GM12878 (cell line): ENCODE results near the gene SIL1. TPM values are rescaled to one million over a fixed set of nuclear protein-coding genes. Genes with fewer than 3 reads are reported as not detected.

Source experiments
- ATAC-seq: fragments of 200-7000 bp; cut with Tn5 transposase; 3 replicates; pipeline ENCODE4 v1.9.1; 2020; ENCODE audit warnings: mild to moderate bottlenecking, moderate library complexity
- BruUV-seq: library from RNA; stranded (reverse); fragments of 400-500 nt; replicated peaks from 2 replicates; lab custom pipeline; 2021; lab: Mats Ljungman, UMichigan
- CTCF ChIA-PET: fragments of 300-600 bp; sonication (Branson Sonifier 250); formaldehyde crosslinking; extraction: SDS; loops from one replicate; lab custom pipeline; 2021; ENCODE audit warnings: inconsistent platforms; lab: Yijun Ruan, JAX
- POLR2A ChIA-PET: fragments of 350-600 bp; formaldehyde crosslinking; extraction: SDS; loops from one replicate; lab custom pipeline; 2021; ENCODE audit warnings: inconsistent platforms; lab: Charles Lee
- RAD21 ChIA-PET: fragments of 300-600 bp; sonication (Branson Sonifier 250); formaldehyde crosslinking; loops from one replicate; lab custom pipeline; 2023; ENCODE audit warnings: antibody characterized with exemption; ENCODE audit not compliant: unreplicated experiment; lab: Charles Lee
- SMC1A ChIA-PET: fragments of 300-600 bp; sonication (Branson Sonifier 250); formaldehyde crosslinking; loops from one replicate; lab custom pipeline; 2023; ENCODE audit not compliant: unreplicated experiment, uncharacterized antibody; lab: Charles Lee
- DNase-seq: peaks from one replicate; pipeline ENCODE4 v3.0.0-alpha.2; 2011; ENCODE audit warnings: low read depth, low spot score
- FAIRE-seq: peaks from 3 replicates; lab custom pipeline; 2011; peaks lifted over from hg19 to GRCh38; lab: Jason Lieb, UNC
- H2AFZ ChIP-seq: 2 replicates; pipeline ENCODE4 v1.6.0; 2011; ENCODE audit warnings: low read depth, low read length, control low read depth; ENCODE audit not compliant: control insufficient read depth
- H3K27ac ChIP-seq: 2 replicates; pipeline ENCODE4 v1.5.1; 2011; ENCODE audit warnings: control low read depth; ENCODE audit not compliant: control insufficient read depth, insufficient read depth
- H3K27me3 ChIP-seq, 2 experiments: replicated peaks in 1 of 2; 2 replicates each; pipeline versions ENCODE4 v1.6.0 to v1.6.1; 2011; ENCODE audit warnings: low read length in 1 of 2; ENCODE audit not compliant: control insufficient read depth in 2 of 2, insufficient read depth in 2 of 2
- H3K36me3 ChIP-seq, 2 experiments: 2 replicates each; pipeline ENCODE4 v1.5.1; 2011; ENCODE audit warnings: low read length in 1 of 2; ENCODE audit not compliant: control insufficient read depth in 2 of 2, insufficient read depth in 2 of 2
- H3K4me1 ChIP-seq: 2 replicates; pipeline ENCODE4 v1.6.1; 2011; ENCODE audit warnings: mild to moderate bottlenecking, low read length, moderate library complexity, mixed read lengths; ENCODE audit not compliant: control insufficient read depth, insufficient read depth
- H3K4me2 ChIP-seq: 2 replicates; pipeline ENCODE4 v1.6.0; 2011; ENCODE audit warnings: control low read depth; ENCODE audit not compliant: control insufficient read depth, insufficient read depth
- H3K4me3 ChIP-seq: fragments of 200-600 bp; sonication (generic); 2 replicates; pipeline ENCODE4 v1.5.1; 2016
- H3K79me2 ChIP-seq: 2 replicates; pipeline ENCODE4 v1.6.0; 2011; ENCODE audit warnings: low read length; ENCODE audit not compliant: control insufficient read depth, insufficient read depth
- H3K9ac ChIP-seq: 2 replicates; pipeline ENCODE4 v1.8.0; 2011; ENCODE audit warnings: low read length, control low read depth, mixed read lengths; ENCODE audit not compliant: control insufficient read depth, insufficient read depth
- H3K9me3 ChIP-seq: replicated peaks from 3 replicates; pipeline ENCODE4 v1.5.1; 2011; ENCODE audit warnings: mild to moderate bottlenecking, low read length; ENCODE audit not compliant: control insufficient read depth, insufficient read depth
- H4K20me1 ChIP-seq: 2 replicates; pipeline ENCODE4 v1.6.0; 2011; ENCODE audit not compliant: control insufficient read depth, insufficient read depth
- IKZF2 ChIP-seq, 2 experiments: fragments of 450-650 bp; IDR thresholded peaks; 2 replicates each; pipeline ENCODE4 v1.6.1; 2017; ENCODE audit warnings: mild to moderate bottlenecking in 2 of 2, moderate library complexity in 2 of 2
- NR2C1 ChIP-seq: fragments of 450-650 bp; IDR thresholded peaks from 2 replicates; pipeline ENCODE4 v1.6.1; 2017; ENCODE audit warnings: antibody characterized with exemption, mild to moderate bottlenecking, moderate library complexity
- PAX5 ChIP-seq: IDR thresholded peaks from 2 replicates; pipeline ENCODE4 v1.6.1; 2011; ENCODE audit warnings: low read depth, low read length, borderline replicate concordance
- TAF1 ChIP-seq: IDR thresholded peaks from 2 replicates; pipeline ENCODE4 v1.6.1; 2011; ENCODE audit warnings: mild to moderate bottlenecking, low read depth, low read length, borderline replicate concordance
- TBL1XR1 ChIP-seq: IDR thresholded peaks from 2 replicates; pipeline ENCODE4 v1.6.1; 2012; ENCODE audit warnings: low read depth, low read length, improper control_type of control experiment
- whole genome bisulfite sequencing: methylation state at CpG from one replicate; pipeline ENCODE4 v1.1.6; 2016; ENCODE audit warnings: low lambda C conversion rate; ENCODE audit not compliant: insufficient replicate concordance, insufficient coverage; ENCODE audit errors: missing lambda C conversion rate; 5-methylcytosine and 5-hydroxymethylcytosine counted together
- in situ Hi-C: fragments of 300-500 bp; cut with MboI; formaldehyde crosslinking; loops from 9 replicates; pipeline ENCODE4 v1.14.3; 2018; ENCODE audit warnings: mixed read lengths
- intact Hi-C: fragments of 100-400 bp; cut with micrococcal nuclease; formaldehyde crosslinking; loops from one replicate; pipeline ENCODE4 v1.14.2; 2022; ENCODE audit not compliant: unreplicated experiment
- polyA plus RNA-seq, 11 experiments: library from polyadenylated mRNA; depleted of rRNA in 4 of 11; unstranded in 6 of 11; stranded (reverse) in 5 of 11; fragments of >200 nt; fragmentation: Nextera tagmentation in 4 of 11; fragmentation: Illumina TruSeq in 1 of 11; extraction: Ambion mirVana in 4 of 11; extraction: Trizol in 1 of 11; gene quantifications; 1 replicate in 1 of 11; 2 replicates in 10 of 11; pipeline versions ENCODE4 v1.2.1 to v1.2.3, GENCODE V29; 2011 to 2016; ENCODE audit warnings: inconsistent platforms in 2 of 11, missing spikeins in 2 of 11, low read depth in 1 of 11
- total RNA-seq, 4 experiments: library from RNA; depleted of rRNA in 3 of 4; stranded (reverse); fragments of >200 nt in 3 of 4; fragmentation: Illumina TruSeq in 1 of 4; extraction: Trizol in 1 of 4; gene quantifications; 2 replicates each; pipeline versions ENCODE4 v1.2.1 to v1.2.3, GENCODE V29; 2013 to 2021
- TF ChIP-seq, protein P1 (sequence below), 3 experiments: IDR thresholded peaks in 2 of 3; conservative IDR thresholded peaks in 1 of 3; 2 replicates each; pipeline ENCODE4 v1.5.1; 2011; ENCODE audit warnings: low read depth in 3 of 3, low read length in 3 of 3, mild to moderate bottlenecking in 3 of 3, control low read depth in 2 of 3, moderate library complexity in 2 of 3, inconsistent platforms in 1 of 3, mixed read lengths in 1 of 3; ENCODE audit not compliant: control insufficient read depth in 2 of 3, insufficient read depth in 1 of 3; ENCODE audit errors: extremely low read depth in 1 of 3
- TF ChIP-seq, protein P2 (sequence below): fragments of 450-650 bp; IDR thresholded peaks from 2 replicates; pipeline ENCODE4 v1.6.1; 2018; ENCODE audit warnings: mild to moderate bottlenecking, low read depth, moderate library complexity; ENCODE audit not compliant: partially characterized antibody
- TF ChIP-seq, protein P3 (sequence below): fragments of 450-650 bp; IDR thresholded peaks from 2 replicates; pipeline ENCODE4 v1.6.1; 2016; ENCODE audit warnings: mild to moderate bottlenecking, moderate library complexity, borderline replicate concordance

SIL1 gene
- total and polyA plus RNA-seq, 10 of the 15 experiments (the other 5 are each of a cell fraction or from before 2014, with no cell fraction given): 4.1 to 49.8 (median 29.4) TPM

DNA sequence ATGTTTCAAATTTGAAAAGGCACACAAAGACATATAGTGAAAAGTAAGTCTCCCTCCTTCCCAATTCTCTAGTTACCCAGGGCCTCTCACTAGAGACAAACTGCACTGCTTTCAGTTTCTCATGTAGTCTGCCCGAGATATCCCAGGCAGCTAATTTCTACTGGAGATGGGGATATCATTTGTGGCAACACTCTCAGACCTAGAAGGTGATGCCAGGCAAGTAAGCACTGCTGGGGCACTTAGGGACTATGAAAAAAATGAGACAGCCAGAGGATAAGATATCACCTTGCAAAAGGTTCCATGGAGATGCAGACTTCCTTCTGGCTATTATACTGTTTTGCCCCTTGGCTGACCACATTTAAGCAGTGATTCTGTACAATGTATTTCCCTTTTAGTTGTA is 12.6 kb downstream of the SIL1 start:
- no peak for DNase-seq
- ChIA-PET POLR2A (interaction anchor here (0.6 to 1.7 kb wide), 3 partner anchors 9 to 42 kb away, joined by 3 to 6 read pairs (median 6); partner anchors contain the start of gene SIL1), RAD21 (no interaction called here), SMC1A (interaction anchor here (0.5 to 2.9 kb wide), 4 partner anchors 9 to 979 kb away, joined by 3 to 8 read pairs (median 4); no protein-coding TSS in a partner anchor)
- Histone ChIP-seq H3K9me3 (no peaks in the 10 kb centered on the region), H3K4me3 (no peak overlapping the region), H3K4me2 (peak overlapping the region; percentile 86), H4K20me1 (no peaks in the 10 kb centered on the region)
- intact Hi-C loops: no loop called here
- TF ChIP-seq NR2C1 (no peak), TAF1 (no peak), PAX5 (no peak), TBL1XR1 (no peak), IKZF2 (IDR thresholded peaks at IDR 0.05) (0 out of 4 replicates have a peak, but pooled peaks of 1 of the 2 experiments have one; percentile 9)
- TF ChIP-seq, protein P1, sequence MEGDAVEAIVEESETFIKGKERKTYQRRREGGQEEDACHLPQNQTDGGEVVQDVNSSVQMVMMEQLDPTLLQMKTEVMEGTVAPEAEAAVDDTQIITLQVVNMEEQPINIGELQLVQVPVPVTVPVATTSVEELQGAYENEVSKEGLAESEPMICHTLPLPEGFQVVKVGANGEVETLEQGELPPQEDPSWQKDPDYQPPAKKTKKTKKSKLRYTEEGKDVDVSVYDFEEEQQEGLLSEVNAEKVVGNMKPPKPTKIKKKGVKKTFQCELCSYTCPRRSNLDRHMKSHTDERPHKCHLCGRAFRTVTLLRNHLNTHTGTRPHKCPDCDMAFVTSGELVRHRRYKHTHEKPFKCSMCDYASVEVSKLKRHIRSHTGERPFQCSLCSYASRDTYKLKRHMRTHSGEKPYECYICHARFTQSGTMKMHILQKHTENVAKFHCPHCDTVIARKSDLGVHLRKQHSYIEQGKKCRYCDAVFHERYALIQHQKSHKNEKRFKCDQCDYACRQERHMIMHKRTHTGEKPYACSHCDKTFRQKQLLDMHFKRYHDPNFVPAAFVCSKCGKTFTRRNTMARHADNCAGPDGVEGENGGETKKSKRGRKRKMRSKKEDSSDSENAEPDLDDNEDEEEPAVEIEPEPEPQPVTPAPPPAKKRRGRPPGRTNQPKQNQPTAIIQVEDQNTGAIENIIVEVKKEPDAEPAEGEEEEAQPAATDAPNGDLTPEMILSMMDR (IDR thresholded peaks at IDR 0.05 in 2 of 3, conservative IDR thresholded peaks at IDR 0.05 in 1 of 3; ENCODE audit: control insufficient read depth in 2 of 3, extremely low read depth in 1 of 3, insufficient read depth in 1 of 3, low read depth in 3 of 3, low read length in 3 of 3): no peak
- TF ChIP-seq, protein P2, sequence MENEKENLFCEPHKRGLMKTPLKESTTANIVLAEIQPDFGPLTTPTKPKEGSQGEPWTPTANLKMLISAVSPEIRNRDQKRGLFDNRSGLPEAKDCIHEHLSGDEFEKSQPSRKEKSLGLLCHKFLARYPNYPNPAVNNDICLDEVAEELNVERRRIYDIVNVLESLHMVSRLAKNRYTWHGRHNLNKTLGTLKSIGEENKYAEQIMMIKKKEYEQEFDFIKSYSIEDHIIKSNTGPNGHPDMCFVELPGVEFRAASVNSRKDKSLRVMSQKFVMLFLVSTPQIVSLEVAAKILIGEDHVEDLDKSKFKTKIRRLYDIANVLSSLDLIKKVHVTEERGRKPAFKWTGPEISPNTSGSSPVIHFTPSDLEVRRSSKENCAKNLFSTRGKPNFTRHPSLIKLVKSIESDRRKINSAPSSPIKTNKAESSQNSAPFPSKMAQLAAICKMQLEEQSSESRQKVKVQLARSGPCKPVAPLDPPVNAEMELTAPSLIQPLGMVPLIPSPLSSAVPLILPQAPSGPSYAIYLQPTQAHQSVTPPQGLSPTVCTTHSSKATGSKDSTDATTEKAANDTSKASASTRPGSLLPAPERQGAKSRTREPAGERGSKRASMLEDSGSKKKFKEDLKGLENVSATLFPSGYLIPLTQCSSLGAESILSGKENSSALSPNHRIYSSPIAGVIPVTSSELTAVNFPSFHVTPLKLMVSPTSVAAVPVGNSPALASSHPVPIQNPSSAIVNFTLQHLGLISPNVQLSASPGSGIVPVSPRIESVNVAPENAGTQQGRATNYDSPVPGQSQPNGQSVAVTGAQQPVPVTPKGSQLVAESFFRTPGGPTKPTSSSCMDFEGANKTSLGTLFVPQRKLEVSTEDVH: no peak
- TF ChIP-seq, protein P3, sequence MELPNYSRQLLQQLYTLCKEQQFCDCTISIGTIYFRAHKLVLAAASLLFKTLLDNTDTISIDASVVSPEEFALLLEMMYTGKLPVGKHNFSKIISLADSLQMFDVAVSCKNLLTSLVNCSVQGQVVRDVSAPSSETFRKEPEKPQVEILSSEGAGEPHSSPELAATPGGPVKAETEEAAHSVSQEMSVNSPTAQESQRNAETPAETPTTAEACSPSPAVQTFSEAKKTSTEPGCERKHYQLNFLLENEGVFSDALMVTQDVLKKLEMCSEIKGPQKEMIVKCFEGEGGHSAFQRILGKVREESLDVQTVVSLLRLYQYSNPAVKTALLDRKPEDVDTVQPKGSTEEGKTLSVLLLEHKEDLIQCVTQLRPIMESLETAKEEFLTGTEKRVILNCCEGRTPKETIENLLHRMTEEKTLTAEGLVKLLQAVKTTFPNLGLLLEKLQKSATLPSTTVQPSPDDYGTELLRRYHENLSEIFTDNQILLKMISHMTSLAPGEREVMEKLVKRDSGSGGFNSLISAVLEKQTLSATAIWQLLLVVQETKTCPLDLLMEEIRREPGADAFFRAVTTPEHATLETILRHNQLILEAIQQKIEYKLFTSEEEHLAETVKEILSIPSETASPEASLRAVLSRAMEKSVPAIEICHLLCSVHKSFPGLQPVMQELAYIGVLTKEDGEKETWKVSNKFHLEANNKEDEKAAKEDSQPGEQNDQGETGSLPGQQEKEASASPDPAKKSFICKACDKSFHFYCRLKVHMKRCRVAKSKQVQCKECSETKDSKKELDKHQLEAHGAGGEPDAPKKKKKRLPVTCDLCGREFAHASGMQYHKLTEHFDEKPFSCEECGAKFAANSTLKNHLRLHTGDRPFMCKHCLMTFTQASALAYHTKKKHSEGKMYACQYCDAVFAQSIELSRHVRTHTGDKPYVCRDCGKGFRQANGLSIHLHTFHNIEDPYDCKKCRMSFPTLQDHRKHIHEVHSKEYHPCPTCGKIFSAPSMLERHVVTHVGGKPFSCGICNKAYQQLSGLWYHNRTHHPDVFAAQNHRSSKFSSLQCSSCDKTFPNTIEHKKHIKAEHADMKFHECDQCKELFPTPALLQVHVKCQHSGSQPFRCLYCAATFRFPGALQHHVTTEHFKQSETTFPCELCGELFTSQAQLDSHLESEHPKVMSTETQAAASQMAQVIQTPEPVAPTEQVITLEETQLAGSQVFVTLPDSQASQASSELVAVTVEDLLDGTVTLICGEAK: no peak
- TF ChIP-seq, all 136 proteins: peak for 1
- ATAC-seq (peak; percentile 27; the same call in 2 of the 3 replicates), FAIRE-seq (no peak)
- Histone ChIP-seq H3K27ac (peak overlapping the region; percentile 65), H3K4me1 (peaks cover 37% of the 10 kb centered on the region), H3K9ac (peak overlapping the region; percentile 44), H2AFZ (peak overlapping the region; percentile 22), H3K36me3 (peaks cover 0 to 1% of the 10 kb centered on the region in 2 experiments; a peak in 3 of 4 replicates), H3K79me2 (peaks cover 29% of the 10 kb centered on the region), H3K27me3 (no peaks in the 10 kb centered on the region)
- CTCF ChIA-PET: no interaction called here
- in situ Hi-C loops: no loop called here
- 83% methylated on average over 1 of the region's 1 CpG for WGBS
- BruUV-seq: no TSS peak
